ENCODE data around the gene CEP85. TPM values are rescaled to one million over a fixed set of nuclear protein-coding genes. Genes with fewer than 3 reads are reported as not detected.

Gene CEP85
- total RNA-seq, 1 experiment from 2014 or later = 51.8 TPM

GRCh38 chr1:26278724-26279455 is 44.9 kb downstream of the CEP85 start:
- no peaks in the 10 kb centered on the region for H3K9me3 ChIP-seq (ENCODE audit: control insufficient read depth, insufficient read depth, low read depth, low read length)
- no peaks in the 10 kb centered on the region for H3K27me3 ChIP-seq (ENCODE audit: control insufficient read depth, insufficient read depth, low read length)
- ATAC-seq (no peak), DNase-seq (ENCODE audit: low read depth, low spot score) (no peak)
- intact Hi-C loops (cut with micrococcal nuclease; ENCODE audit: unreplicated experiment) (no loop called here), in situ Hi-C loops (cut with HindIII; ENCODE audit: low pct_unique_long_range_greater_than_20kb, low sequenced_read_pairs) (no loop called here)
- peak overlapping the region; percentile 96 for H3K27ac ChIP-seq (ENCODE audit: low read length)
- ChIA-PET POLR2A (interaction anchor here (0.6 kb wide), 1 partner anchor 1391 kb away, joined by 3 read pairs; no protein-coding TSS in a partner anchor), CTCF (interaction anchor here (0.6 kb wide), 1 partner anchor 44 kb away, joined by 3 read pairs; no protein-coding TSS in a partner anchor)
- TSS peak; percentile 28 for BruUV-seq (replicated peaks)
- H3K36me3 ChIP-seq (ENCODE audit: control insufficient read depth, insufficient read depth, low read length) = peaks cover 10% of the 10 kb centered on the region
- peaks cover 51% of the 10 kb centered on the region for H3K4me1 ChIP-seq (ENCODE audit: control insufficient read depth, insufficient read depth, low read length)
- TF ChIP-seq SIN3A (IDR thresholded peaks at IDR 0.05; ENCODE audit: borderline replicate concordance, insufficient read depth, low read depth, low read length) (no peak), CTCF (IDR thresholded peaks at IDR 0.05) (no peak), POLR2AphosphoS5 (IDR thresholded peaks at IDR 0.05; ENCODE audit: low read depth, low read length) (no peak), TCF7L2 (IDR thresholded peaks at IDR 0.05; ENCODE audit: low read depth, low read length) (no peak), REST (IDR thresholded peaks at IDR 0.05; ENCODE audit: insufficient read depth in 1 of 2, low read depth in 2 of 2, low read length in 1 of 2) (no peak)
- peak overlapping the region; percentile 78 for H3K4me3 ChIP-seq (ENCODE audit: low read depth in 2 of 2, low read length in 2 of 2)

GRCh38 chr1:26279456-26280332 is 45.7 kb downstream of the CEP85 start, which contains the start of gene SH3BGRL3:
SH3BGRL3 (plus strand) TSS chr1:26280086; CDS start chr1:26280156, 70 bp downstream.
- CTCF ChIA-PET = interaction anchor here (0.6 to 0.8 kb wide), 2 partner anchors 44 to 112 kb away, joined by 3 to 4 read pairs; no protein-coding TSS in a partner anchor
- no peak for DNase-seq (ENCODE audit: low read depth, low spot score)
- H3K27me3 ChIP-seq (ENCODE audit: control insufficient read depth, insufficient read depth, low read length) = no peaks in the 10 kb centered on the region
- ATAC-seq = peak; percentile 83
- in situ Hi-C loops (cut with HindIII; ENCODE audit: low pct_unique_long_range_greater_than_20kb, low sequenced_read_pairs) = no loop called here
- H3K9me3 ChIP-seq (ENCODE audit: control insufficient read depth, insufficient read depth, low read depth, low read length) = no peaks in the 10 kb centered on the region
- POLR2A ChIA-PET = interaction anchor here (0.6 kb wide), 1 partner anchor 1390 kb away, joined by 3 read pairs; no protein-coding TSS in a partner anchor
- intact Hi-C loops (cut with micrococcal nuclease; ENCODE audit: unreplicated experiment) = no loop called here
- H3K27ac ChIP-seq (ENCODE audit: low read length) = peak within 1 kb of the TSS; percentile 96
- BruUV-seq (replicated peaks) = no TSS peak
- TF ChIP-seq POLR2AphosphoS5 (IDR thresholded peaks at IDR 0.05; ENCODE audit: low read depth, low read length) (peak; percentile 93), REST (IDR thresholded peaks at IDR 0.05; ENCODE audit: insufficient read depth in 1 of 2, low read depth in 2 of 2, low read length in 1 of 2) (no peak), CTCF (IDR thresholded peaks at IDR 0.05) (peak; percentile 80), SIN3A (IDR thresholded peaks at IDR 0.05; ENCODE audit: borderline replicate concordance, insufficient read depth, low read depth, low read length) (peak; percentile 89; the same call in 1 of the 2 replicates), TCF7L2 (IDR thresholded peaks at IDR 0.05; ENCODE audit: low read depth, low read length) (peak; percentile 42; the same call in 1 of the 2 replicates)
- H3K4me3 ChIP-seq (ENCODE audit: low read depth in 2 of 2, low read length in 2 of 2) = peak within 1 kb of the TSS; percentile 78
- peaks cover 10% of the 10 kb centered on the region for H3K36me3 ChIP-seq (ENCODE audit: control insufficient read depth, insufficient read depth, low read length)
- peaks cover 58% of the 10 kb centered on the region for H3K4me1 ChIP-seq (ENCODE audit: control insufficient read depth, insufficient read depth, low read length)

All from Panc1 (cell line).